Tibial artery (tissue), 4 donors: ENCODE results near the gene TMEM132D.

ENCODE experiments used
- DNase-seq, 2 donors: peaks; one replicate each; pipeline ENCODE4 v3.0.0-alpha.2; 2019
- H3K27ac ChIP-seq, 2 donors: fragments of 200-600 bp; sonication (generic) in 1 of 2; 1 replicate in 1 of 2; 2 replicates in 1 of 2; pipeline ENCODE4 v1.5.1; 2018 to 2019; ENCODE audit warnings: mild to moderate bottlenecking in 1 of 2
- H3K27me3 ChIP-seq, 2 donors: fragments of 200-600 bp; sonication (generic) in 1 of 2; one replicate each; pipeline versions ENCODE4 v1.5.1 to v1.6.0; 2016 to 2019
- H3K36me3 ChIP-seq, 3 donors: fragments of 200-600 bp; sonication (generic) in 2 of 3; one replicate each; pipeline ENCODE4 v1.5.1; 2016 to 2019; ENCODE audit warnings: mild to moderate bottlenecking in 2 of 3
- H3K4me1 ChIP-seq, 4 donors: fragments of 200-600 bp; sonication (generic) in 2 of 4; 1 replicate in 3 of 4; 2 replicates in 1 of 4; pipeline ENCODE4 v1.5.1; 2016 to 2019
- H3K4me3 ChIP-seq, 2 donors: fragments of 200-600 bp; sonication (generic) in 1 of 2; 1 replicate in 1 of 2; 2 replicates in 1 of 2; pipeline ENCODE4 v1.5.1; 2018 to 2019; ENCODE audit warnings: mild to moderate bottlenecking in 2 of 2
- H3K9me3 ChIP-seq, 3 donors: fragments of 200-600 bp; sonication (generic) in 1 of 3; one replicate each; pipeline ENCODE4 v1.5.1; 2016 to 2019
- CTCF ChIP-seq, 2 experiments: fragments of 200-600 bp in 1 of 2; fragments of 450-650 bp in 1 of 2; IDR thresholded peaks; one replicate each; pipeline ENCODE4 v1.5.1; 2017 to 2019; ENCODE audit warnings: antibody characterized with exemption in 2 of 2, mild to moderate bottlenecking in 1 of 2, moderate library complexity in 1 of 2
- intact Hi-C: fragments of 100-400 bp; cut with DNase I; formaldehyde crosslinking; loops from one replicate; pipeline ENCODE4 v1.15.0; 2023; ENCODE audit warnings: low total_unique reads

TMEM132D gene

DNA sequence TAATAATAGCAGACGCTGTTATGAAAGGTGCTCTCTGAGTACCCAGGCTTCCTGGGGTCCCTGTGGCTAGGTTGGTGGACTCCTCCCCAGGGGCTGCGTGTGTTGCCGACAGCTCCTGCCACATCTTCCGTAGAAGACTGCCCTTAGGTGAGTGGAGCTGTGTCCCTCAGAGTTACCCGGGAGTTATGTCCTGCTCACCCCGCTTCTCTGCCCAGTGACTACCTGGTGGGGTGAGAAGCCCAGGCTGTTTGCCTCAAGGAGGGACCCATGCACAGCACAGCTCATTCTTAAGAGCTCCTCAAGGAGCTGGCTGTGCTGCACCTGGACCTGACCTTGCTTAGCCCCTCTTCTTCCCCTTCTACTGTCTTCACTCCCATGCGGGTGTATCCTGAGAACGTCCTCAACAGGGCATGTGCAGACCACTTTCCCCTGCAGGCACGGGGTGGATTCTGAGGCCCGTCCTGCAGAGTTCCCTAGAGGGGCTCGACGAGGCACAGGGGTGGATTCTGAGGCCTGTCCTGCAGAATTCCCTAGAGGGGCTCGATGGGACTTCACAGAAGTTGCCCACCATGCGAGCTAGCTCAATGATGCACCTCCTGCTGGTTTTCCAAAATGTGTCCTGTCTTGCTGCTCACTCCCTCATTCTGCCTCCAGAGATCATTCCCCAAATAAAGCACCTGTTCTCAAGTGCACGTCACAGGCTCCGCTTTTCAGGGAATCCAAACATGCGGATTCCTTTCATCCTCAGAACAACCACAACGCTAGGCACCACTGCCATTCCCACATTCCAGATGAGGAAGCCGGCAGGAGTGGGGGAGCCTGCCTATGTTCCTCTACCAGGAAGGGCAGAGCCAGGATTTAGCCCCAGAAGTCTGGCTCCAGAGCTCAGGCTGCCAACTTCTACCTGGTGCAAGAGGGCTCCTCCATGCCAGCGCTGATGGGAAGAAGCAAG, 818.7 kb downstream of the TMEM132D start:
- no peaks in the 10 kb centered on the region for H3K4me1 ChIP-seq
- no peak for TF ChIP-seq CTCF (IDR thresholded peaks at IDR 0.05)
- no peaks in the 10 kb centered on the region for H3K9me3 ChIP-seq
- DNase-seq = no peak
- no peaks in the 10 kb centered on the region for H3K27me3 ChIP-seq
- H3K4me3 ChIP-seq = no peak overlapping the region
- intact Hi-C loops = no loop called here
- no peaks in the 10 kb centered on the region for H3K36me3 ChIP-seq
- H3K27ac ChIP-seq = no peak overlapping the region

DNA sequence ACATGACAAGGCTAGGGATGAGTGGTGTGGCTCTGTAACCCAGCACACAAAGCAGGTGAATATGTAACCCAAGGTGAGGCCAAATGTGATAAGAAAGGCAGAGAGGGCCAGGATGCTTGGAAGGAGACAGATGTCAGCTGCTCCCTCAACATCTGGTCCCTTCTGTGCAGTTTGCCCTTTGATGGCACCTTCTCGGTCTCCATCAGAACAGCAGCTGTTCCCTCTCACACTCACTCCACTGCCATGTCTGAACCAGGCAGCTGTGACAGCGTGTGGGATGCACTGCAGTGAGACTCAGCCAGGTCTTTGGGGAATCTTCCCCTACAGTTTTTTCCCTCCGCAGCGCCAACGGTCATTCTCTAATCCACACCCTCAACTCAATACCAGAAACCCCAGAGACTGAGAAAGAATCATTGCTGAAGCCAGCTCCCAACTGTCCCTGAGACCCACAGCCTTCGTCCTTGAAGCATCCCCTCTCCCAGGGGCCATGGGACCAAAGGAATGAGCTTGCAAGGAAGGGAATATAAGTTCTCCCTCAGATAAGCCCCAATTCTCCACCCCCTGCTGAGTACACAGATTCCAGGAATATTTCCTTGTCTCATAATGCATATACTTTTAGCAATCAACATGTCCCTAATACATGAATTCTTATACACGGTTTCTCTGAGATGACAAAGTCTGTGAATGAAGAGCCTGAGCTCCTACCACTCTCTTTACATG, 820.5 kb downstream of the TMEM132D start:
- TF ChIP-seq CTCF (IDR thresholded peaks at IDR 0.05) = no peak
- intact Hi-C loops = no loop called here
- DNase-seq = no peak
- H3K9me3 ChIP-seq = no peaks in the 10 kb centered on the region
- H3K27me3 ChIP-seq = no peaks in the 10 kb centered on the region
- no peak overlapping the region for H3K27ac ChIP-seq
- no peaks in the 10 kb centered on the region for H3K36me3 ChIP-seq
- H3K4me1 ChIP-seq = no peaks in the 10 kb centered on the region
- H3K4me3 ChIP-seq = no peak overlapping the region

- no peak for DNase-seq
- Histone ChIP-seq H3K27ac (no peak overlapping the region), H3K9me3 (no peaks in the 10 kb centered on the region), H3K4me3 (no peak overlapping the region), H3K36me3 (no peaks in the 10 kb centered on the region), H3K4me1 (no peaks in the 10 kb centered on the region), H3K27me3 (no peaks in the 10 kb centered on the region)
- TF ChIP-seq CTCF (IDR thresholded peaks at IDR 0.05) = no peak
- intact Hi-C loops = no loop called here
Measured at GRCh38 chr12:129082441-129082840, 821.4 kb downstream of the TMEM132D start.

DNA sequence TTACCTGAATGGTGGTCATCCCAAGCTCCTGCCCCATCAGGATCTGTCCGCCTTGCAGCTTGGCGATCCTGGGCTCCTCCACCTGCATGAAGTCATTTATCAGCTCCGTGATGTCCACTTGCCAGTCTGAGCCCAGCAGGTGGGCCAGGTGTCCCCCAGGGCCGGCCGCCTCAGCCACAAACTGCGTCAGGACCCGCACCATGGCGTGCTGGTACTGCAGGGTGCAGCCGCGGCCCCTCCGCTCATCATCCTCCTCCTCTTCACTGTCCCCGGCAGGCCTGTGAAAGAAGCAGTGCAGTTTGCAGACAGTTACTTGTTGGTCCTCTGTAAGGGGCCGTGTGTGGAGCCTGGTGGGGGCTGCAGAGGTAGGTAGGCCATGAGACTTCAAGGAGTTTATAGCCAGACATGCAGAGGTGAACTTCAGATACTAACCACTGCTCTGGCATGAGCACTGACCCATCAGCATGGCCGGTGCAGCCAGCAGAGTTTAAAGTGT, 822.0 kb downstream of the TMEM132D start:
- TF ChIP-seq CTCF (IDR thresholded peaks at IDR 0.05) = no peak
- Histone ChIP-seq H3K9me3 (no peaks in the 10 kb centered on the region), H3K4me3 (no peak overlapping the region), H3K4me1 (no peaks in the 10 kb centered on the region), H3K27me3 (no peaks in the 10 kb centered on the region), H3K36me3 (no peaks in the 10 kb centered on the region), H3K27ac (no peak overlapping the region)
- intact Hi-C loops = no loop called here
- DNase-seq = no peak

- no peak overlapping the region for H3K27ac ChIP-seq
- H3K9me3 ChIP-seq = no peaks in the 10 kb centered on the region
- H3K4me3 ChIP-seq = no peak overlapping the region
- H3K36me3 ChIP-seq = no peaks in the 10 kb centered on the region
- no peak for DNase-seq
- intact Hi-C loops = no loop called here
- no peak for TF ChIP-seq CTCF (IDR thresholded peaks at IDR 0.05)
- H3K27me3 ChIP-seq = no peaks in the 10 kb centered on the region
- no peaks in the 10 kb centered on the region for H3K4me1 ChIP-seq
Measured at GRCh38 chr12:129080821-129081220, 823.0 kb downstream of the TMEM132D start.
